A549 (cell line): ENCODE measurements around the gene STAB2. TPM values are rescaled to one million over a fixed set of nuclear protein-coding genes. Genes with fewer than 3 reads are reported as not detected.

Source experiments
- ATAC-seq, 2 experiments: fragments of 200-7000 bp in 1 of 2; fragments of >200 bp in 1 of 2; cut with Nextera tagmentation in 1 of 2; cut with Tn5 transposase in 1 of 2; 3 replicates each; pipeline versions ENCODE4 v1.8.0 to v1.9.1; 2018 to 2020; ENCODE audit warnings: mild to moderate bottlenecking in 1 of 2, moderate library complexity in 1 of 2
- CTCF ChIA-PET: fragments of 300-600 bp; sonication (Branson Sonifier 250); formaldehyde crosslinking; extraction: SDS; loops from one replicate; lab custom pipeline; 2021; ENCODE audit warnings: antibody characterized with exemption, inconsistent platforms; lab: Yijun Ruan, JAX
- POLR2A ChIA-PET: fragments of 350-600 bp; formaldehyde crosslinking; extraction: SDS; loops from one replicate; lab custom pipeline; 2021; ENCODE audit warnings: antibody characterized with exemption, inconsistent platforms; lab: Yijun Ruan, JAX
- DNase-seq, 2 experiments: peaks; one replicate each; pipeline versions ENCODE4 v3.0.0 to v3.0.0-alpha.2; 2011 to 2016; ENCODE audit warnings: low read depth in 1 of 2, low spot score in 1 of 2
- FAIRE-seq: peaks from 2 replicates; lab custom pipeline; 2011; peaks lifted over from hg19 to GRCh38; lab: Jason Lieb, UNC
- H3K27ac ChIP-seq, 2 experiments: fragments of >200 bp; sonication (Bioruptor Twin); formaldehyde crosslinking; 3 replicates each; pipeline ENCODE4 v1.5.1; 2016 to 2017
- H3K4me1 ChIP-seq: fragments of >200 bp; sonication (Bioruptor Twin); formaldehyde crosslinking; 3 replicates; pipeline ENCODE4 v1.6.1; 2016
- H3K4me2 ChIP-seq: fragments of >200 bp; sonication (Bioruptor Twin); formaldehyde crosslinking; 3 replicates; pipeline ENCODE4 v1.6.1; 2016
- H3K4me3 ChIP-seq: fragments of >200 bp; sonication (Bioruptor Twin); formaldehyde crosslinking; 3 replicates; pipeline ENCODE4 v1.5.1; 2016
- H3K9me3 ChIP-seq: fragments of >200 bp; sonication (Bioruptor Twin); formaldehyde crosslinking; 3 replicates; pipeline ENCODE4 v1.6.1; 2016
- CEBPB ChIP-seq, 2 experiments: fragments of >200 bp in 1 of 2; sonication (Bioruptor Twin) in 1 of 2; formaldehyde crosslinking in 1 of 2; IDR thresholded peaks; 2 replicates each; pipeline ENCODE4 v1.6.1; 2012 to 2016
- EHF ChIP-seq: fragments of 250-450 bp; sonication (Bioruptor Pico); IDR thresholded peaks from 2 replicates; pipeline ENCODE4 v1.5.0; 2020; ENCODE audit warnings: mild to moderate bottlenecking
- FOSB ChIP-seq: fragments of 250-450 bp; sonication (Bioruptor Pico); IDR thresholded peaks from 2 replicates; pipeline ENCODE4 v1.5.0; 2020; ENCODE audit warnings: mild to moderate bottlenecking, moderate library complexity
- FOSL2 ChIP-seq, 2 experiments: fragments of 450-650 bp in 1 of 2; fragments of >200 bp in 1 of 2; sonication (Bioruptor Twin) in 1 of 2; formaldehyde crosslinking; IDR thresholded peaks; 2 replicates each; pipeline versions ENCODE4 v1.5.0 to v1.6.1; 2016 to 2020; ENCODE audit warnings: mild to moderate bottlenecking in 1 of 2, moderate library complexity in 1 of 2
- HOXA7 ChIP-seq: fragments of 250-450 bp; sonication (Bioruptor Pico); IDR thresholded peaks from 2 replicates; pipeline ENCODE4 v1.5.0; 2020; ENCODE audit warnings: mild to moderate bottlenecking, moderate library complexity
- HOXB13 ChIP-seq: fragments of 250-450 bp; sonication (Bioruptor Pico); IDR thresholded peaks from 2 replicates; pipeline ENCODE4 v1.5.0; 2020; ENCODE audit warnings: low read depth, mild to moderate bottlenecking, moderate library complexity
- HOXB5 ChIP-seq: fragments of 250-450 bp; sonication (Bioruptor Pico); IDR thresholded peaks from 2 replicates; pipeline ENCODE4 v1.5.0; 2020; ENCODE audit warnings: mild to moderate bottlenecking, moderate library complexity
- KDM1A ChIP-seq: fragments of 200-600 bp; sonication (generic); IDR thresholded peaks from 2 replicates; pipeline ENCODE4 v1.6.1; 2016; ENCODE audit warnings: low read depth, mild to moderate bottlenecking
- MAFK ChIP-seq: fragments of 450-650 bp; IDR thresholded peaks from 2 replicates; pipeline ENCODE4 v1.6.1; 2014; ENCODE audit not compliant: partially characterized antibody
- MYC ChIP-seq: IDR thresholded peaks from 2 replicates; pipeline ENCODE4 v1.6.1; 2012; ENCODE audit warnings: mild to moderate bottlenecking, inconsistent platforms, low read length, improper control_type of control experiment, borderline replicate concordance
- NFE2L2 ChIP-seq: fragments of 150-350 bp; conservative IDR thresholded peaks from 2 replicates; pipeline ENCODE4 v1.6.1; 2014; ENCODE audit warnings: low read length
- NR3C1 ChIP-seq: fragments of >200 bp; sonication (Bioruptor Twin); formaldehyde crosslinking; IDR thresholded peaks from 3 replicates; pipeline ENCODE4 v1.6.1; 2017
- RNF2 ChIP-seq: fragments of 200-600 bp; sonication (generic); IDR thresholded peaks from 2 replicates; pipeline ENCODE4 v1.6.1; 2016; ENCODE audit warnings: low read depth, mild to moderate bottlenecking, antibody characterized with exemption, moderate library complexity, borderline replicate concordance
- SREBF2 ChIP-seq: fragments of 450-650 bp; IDR thresholded peaks from 2 replicates; pipeline ENCODE4 v1.6.1; 2014; ENCODE audit warnings: mild to moderate bottlenecking, moderate library complexity
- TP53 ChIP-seq: fragments of 250-450 bp; sonication (Bioruptor Pico); IDR thresholded peaks from 2 replicates; pipeline ENCODE4 v1.5.0; 2021; ENCODE audit warnings: mild to moderate bottlenecking, moderate library complexity
- ZFP36 ChIP-seq: fragments of 450-650 bp; IDR thresholded peaks from 2 replicates; pipeline ENCODE4 v1.6.1; 2014; ENCODE audit warnings: borderline replicate concordance; ENCODE audit not compliant: partially characterized antibody
- WGBS: methylation state at CpG from one replicate; pipeline ENCODE4 v1.1.6; 2017; ENCODE audit errors: missing lambda C conversion rate; 5-methylcytosine and 5-hydroxymethylcytosine counted together
- polyA plus RNA-seq, 4 experiments: library from polyadenylated mRNA; depleted of rRNA in 3 of 4; stranded (reverse); fragments of >200 nt; fragmentation: RNase III in 1 of 4; extraction: RNeasy Plus Mini Kit Qiagen cat#74134 plus additional on column Dnase treatment in 1 of 4; gene quantifications; 2 replicates in 3 of 4; 3 replicates in 1 of 4; pipeline ENCODE4 v1.2.3, GENCODE V29; 2011 to 2017
- TF ChIP-seq, protein P1 (sequence below): fragments of 150-350 bp; IDR thresholded peaks from 2 replicates; pipeline ENCODE4 v1.6.1; 2014; ENCODE audit warnings: low read depth, mild to moderate bottlenecking, low read length
- TF ChIP-seq, protein P2 (sequence below): fragments of 450-650 bp; IDR thresholded peaks from 2 replicates; pipeline ENCODE4 v1.6.1; 2014; ENCODE audit warnings: antibody characterized with exemption
- TF ChIP-seq, protein P3 (sequence below): IDR thresholded peaks from 2 replicates; pipeline ENCODE4 v1.6.1; 2012

STAB2 gene
- polyA plus RNA-seq, 2 of the 4 experiments (the other 2 are of a cell fraction), result not detected

DNA sequence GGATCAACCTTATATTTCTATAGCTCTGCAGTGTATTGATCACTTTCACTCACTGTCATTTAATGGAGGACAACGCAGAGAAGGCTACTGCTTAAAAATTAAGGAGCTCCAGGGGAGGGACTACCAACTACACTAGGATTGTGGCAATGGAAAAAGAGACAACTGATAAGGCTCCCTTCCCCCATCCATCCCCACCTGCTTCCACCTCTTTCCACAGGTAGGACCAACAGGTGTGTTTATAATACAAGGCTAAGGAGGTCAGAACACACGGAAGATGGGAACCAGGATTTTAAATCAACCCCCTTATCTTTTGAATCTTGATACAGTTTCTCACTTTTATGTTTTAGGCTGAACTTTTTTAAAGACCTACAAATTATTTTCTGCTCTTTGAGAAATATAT is 90.8 kb downstream of the STAB2 start:
- no peak overlapping the region for H3K27ac ChIP-seq
- TF ChIP-seq ZFP36 (no peak), FOSB (no peak), HOXA7 (CRISPR knock-in tag) (no peak), EHF (CRISPR knock-in tag) (no peak), KDM1A (no peak), CEBPB (IDR thresholded peaks at IDR 0.05) (no peak), NR3C1 (no peak), HOXB5 (CRISPR knock-in tag) (no peak), TP53 (CRISPR knock-in tag) (no peak), NFE2L2 (no peak), SREBF2 (no peak), FOSL2 (IDR thresholded peaks at IDR 0.05) (no peak), FOSL2 (CRISPR knock-in tag; IDR thresholded peaks at IDR 0.05) (no peak), MYC (no peak)
- TF ChIP-seq, protein P1, sequence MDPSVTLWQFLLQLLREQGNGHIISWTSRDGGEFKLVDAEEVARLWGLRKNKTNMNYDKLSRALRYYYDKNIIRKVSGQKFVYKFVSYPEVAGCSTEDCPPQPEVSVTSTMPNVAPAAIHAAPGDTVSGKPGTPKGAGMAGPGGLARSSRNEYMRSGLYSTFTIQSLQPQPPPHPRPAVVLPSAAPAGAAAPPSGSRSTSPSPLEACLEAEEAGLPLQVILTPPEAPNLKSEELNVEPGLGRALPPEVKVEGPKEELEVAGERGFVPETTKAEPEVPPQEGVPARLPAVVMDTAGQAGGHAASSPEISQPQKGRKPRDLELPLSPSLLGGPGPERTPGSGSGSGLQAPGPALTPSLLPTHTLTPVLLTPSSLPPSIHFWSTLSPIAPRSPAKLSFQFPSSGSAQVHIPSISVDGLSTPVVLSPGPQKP, result no peak
- TF ChIP-seq, protein P2, sequence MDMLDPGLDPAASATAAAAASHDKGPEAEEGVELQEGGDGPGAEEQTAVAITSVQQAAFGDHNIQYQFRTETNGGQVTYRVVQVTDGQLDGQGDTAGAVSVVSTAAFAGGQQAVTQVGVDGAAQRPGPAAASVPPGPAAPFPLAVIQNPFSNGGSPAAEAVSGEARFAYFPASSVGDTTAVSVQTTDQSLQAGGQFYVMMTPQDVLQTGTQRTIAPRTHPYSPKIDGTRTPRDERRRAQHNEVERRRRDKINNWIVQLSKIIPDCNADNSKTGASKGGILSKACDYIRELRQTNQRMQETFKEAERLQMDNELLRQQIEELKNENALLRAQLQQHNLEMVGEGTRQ, result no peak
- TF ChIP-seq, protein P3, sequence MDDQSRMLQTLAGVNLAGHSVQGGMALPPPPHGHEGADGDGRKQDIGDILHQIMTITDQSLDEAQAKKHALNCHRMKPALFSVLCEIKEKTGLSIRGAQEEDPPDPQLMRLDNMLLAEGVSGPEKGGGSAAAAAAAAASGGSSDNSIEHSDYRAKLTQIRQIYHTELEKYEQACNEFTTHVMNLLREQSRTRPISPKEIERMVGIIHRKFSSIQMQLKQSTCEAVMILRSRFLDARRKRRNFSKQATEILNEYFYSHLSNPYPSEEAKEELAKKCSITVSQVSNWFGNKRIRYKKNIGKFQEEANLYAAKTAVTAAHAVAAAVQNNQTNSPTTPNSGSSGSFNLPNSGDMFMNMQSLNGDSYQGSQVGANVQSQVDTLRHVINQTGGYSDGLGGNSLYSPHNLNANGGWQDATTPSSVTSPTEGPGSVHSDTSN, result no peak
- TF ChIP-seq, all 56 proteins: peak for 0
- no peak for FAIRE-seq
- H3K4me3 ChIP-seq, result no peak overlapping the region
- DNase-seq, result no peak
- peaks cover 10% of the 10 kb centered on the region for H3K4me1 ChIP-seq
- no peak overlapping the region for H3K4me2 ChIP-seq
- ATAC-seq, result no peak
- ChIA-PET POLR2A (no interaction called here), CTCF (interaction anchor here (1.5 kb wide), 1 partner anchor 45 kb away, joined by 3 read pairs; no protein-coding TSS in a partner anchor)
- no peaks in the 10 kb centered on the region for H3K9me3 ChIP-seq
- 85% methylated on average over 2 of the region's 2 CpGs for WGBS

DNA sequence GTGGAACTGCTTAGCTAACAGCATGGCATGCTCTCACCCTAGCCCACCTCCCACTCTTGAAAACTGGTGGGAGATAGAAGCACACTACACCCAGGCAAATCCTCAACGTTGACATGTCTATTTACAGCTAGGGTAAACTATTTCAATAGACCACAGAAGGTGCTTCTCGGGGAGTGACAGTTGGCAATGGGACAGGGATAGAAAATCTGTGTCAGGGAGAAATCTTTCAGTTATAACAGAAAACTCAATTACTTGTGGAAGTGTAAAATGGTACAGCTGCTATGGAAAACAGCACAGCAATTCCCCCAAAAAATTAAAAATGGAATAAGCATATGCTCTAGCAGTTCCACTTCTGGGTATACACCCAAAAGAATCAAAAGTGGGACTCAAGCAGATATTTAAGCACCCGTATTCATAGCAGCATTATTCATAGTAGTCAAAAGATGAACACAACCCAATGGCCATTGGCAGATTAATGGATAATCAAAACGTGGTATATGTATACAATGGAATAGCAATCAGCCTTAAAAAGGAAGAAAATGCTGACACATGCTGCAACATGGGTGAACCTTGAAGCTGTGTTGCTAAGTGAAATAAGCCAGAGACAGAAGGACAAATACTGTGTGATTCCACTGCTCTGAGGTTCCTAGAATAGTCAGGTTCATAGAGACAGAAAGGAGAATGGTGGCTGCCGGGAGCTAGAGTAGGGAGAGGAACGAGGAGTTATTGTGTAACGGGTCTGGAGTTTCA is 92.5 kb downstream of the STAB2 start:
- DNase-seq, result no peak
- FAIRE-seq, result no peak

DNA sequence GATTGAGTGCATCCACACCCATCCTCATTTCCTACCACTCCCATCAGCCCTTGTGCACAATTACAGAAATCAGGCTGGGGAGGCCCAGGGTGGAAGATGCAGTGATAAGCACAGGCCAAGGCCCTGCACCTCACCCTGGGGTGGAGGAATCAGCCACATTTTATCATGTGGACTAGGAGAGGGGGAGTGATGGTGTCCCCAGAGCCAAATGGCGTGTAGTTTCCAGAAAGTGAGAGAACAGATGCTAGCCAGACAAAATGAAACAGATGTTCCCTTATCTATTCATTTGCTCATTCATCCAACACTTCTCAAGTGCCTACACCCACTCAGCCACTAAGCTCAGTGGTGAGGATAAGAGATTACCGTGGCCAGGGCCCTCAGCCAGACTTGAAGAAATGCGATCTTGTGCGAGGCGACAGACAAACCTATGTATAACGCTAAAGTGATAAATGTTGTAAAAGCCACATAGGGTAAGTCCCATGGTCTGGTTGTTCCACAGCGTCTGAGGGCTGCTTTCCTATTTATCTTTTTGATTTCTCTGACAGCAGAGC is 93.6 kb downstream of the STAB2 start:
- POLR2A ChIA-PET, result no interaction called here
- TF ChIP-seq HOXB13 (CRISPR knock-in tag) (no peak), KDM1A (no peak), RNF2 (no peak)
- TF ChIP-seq, all 56 proteins: peak for 0
- Histone ChIP-seq H3K4me2 (no peak overlapping the region), H3K4me1 (no peaks in the 10 kb centered on the region), H3K4me3 (no peak overlapping the region), H3K9me3 (no peaks in the 10 kb centered on the region), H3K27ac (no peak overlapping the region)
- no peak for ATAC-seq
- WGBS, result 91% methylated on average over 7 of the region's 7 CpGs
- CTCF ChIA-PET, result no interaction called here
- DNase-seq, result no peak
- no peak for FAIRE-seq

More for the DNA sequence above, 92.5 kb downstream of the STAB2 start:
- TF ChIP-seq MAFK, result peak; percentile 36
- TF ChIP-seq, protein P2, result no peak
- TF ChIP-seq ZFP36, result no peak
- ChIA-PET POLR2A (no interaction called here), CTCF (interaction anchor here (0.6 to 0.7 kb wide), 2 partner anchors 65 to 88 kb away, joined by 3 to 4 read pairs; no protein-coding TSS in a partner anchor)
- Histone ChIP-seq H3K4me3 (no peak overlapping the region), H3K27ac (no peak overlapping the region), H3K4me2 (no peak overlapping the region), H3K9me3 (no peaks in the 10 kb centered on the region), H3K4me1 (peaks cover 1% of the 10 kb centered on the region; the same call in 1 of the 3 replicates)
- 59% methylated on average over 7 of the region's 7 CpGs for WGBS
- ATAC-seq, result no peak
